GM20000 (cell line): Measurements from ENCODE around the gene SHROOM2.

Experiments used
- DNase-seq: peaks from one replicate; pipeline ENCODE4 v3.0.0; 2012; ENCODE audit warnings: low spot score
- TF ChIP-seq, protein P1 (sequence below): IDR thresholded peaks from 2 replicates; pipeline ENCODE4 v1.5.1; 2012; ENCODE audit warnings: mild to moderate bottlenecking, control low read depth; ENCODE audit errors: extremely low read depth, missing control alignments

The SHROOM2 gene

DNA sequence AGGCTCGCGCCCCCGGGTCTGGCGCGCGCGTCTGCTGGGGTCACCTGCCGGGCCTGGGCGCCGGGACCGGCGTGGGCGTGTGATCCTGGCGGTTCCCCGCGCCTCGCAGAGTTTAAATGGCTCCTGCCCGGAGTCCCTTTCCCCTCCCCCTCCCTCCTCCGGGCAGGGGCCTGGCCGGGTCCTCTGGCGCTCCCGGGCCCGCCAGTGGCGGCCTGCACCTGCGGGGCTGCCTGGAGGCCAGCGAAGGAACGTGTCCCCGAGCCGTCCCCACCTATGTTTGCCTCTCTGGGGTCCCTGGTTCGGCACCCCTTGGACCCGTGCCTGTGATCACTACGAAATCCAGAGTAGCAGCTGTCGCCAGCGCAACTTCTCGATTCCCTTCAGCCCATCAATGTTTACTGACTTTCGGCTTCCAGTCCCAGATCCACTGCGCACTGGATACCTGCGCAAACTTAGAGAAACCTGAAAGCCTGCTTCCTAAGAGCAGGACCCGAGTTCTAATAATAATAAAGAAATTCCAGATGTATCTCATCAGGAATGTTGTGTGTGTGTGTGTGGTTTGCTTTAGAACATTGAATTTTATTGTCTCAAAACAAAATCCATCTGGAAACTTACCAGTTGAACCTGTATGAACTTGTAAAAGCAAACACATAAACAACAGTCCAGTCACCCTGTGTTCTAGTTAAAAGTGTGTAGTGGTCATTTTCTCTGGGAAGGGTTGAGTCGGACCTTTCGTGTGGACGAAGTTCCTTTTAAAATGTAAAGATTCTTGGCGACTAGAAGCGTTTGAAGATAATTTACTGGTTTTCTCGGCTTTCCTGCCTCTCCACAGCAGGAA is 788 bp downstream of the SHROOM2 start:
- no peak for DNase-seq
- TF ChIP-seq, protein P1, sequence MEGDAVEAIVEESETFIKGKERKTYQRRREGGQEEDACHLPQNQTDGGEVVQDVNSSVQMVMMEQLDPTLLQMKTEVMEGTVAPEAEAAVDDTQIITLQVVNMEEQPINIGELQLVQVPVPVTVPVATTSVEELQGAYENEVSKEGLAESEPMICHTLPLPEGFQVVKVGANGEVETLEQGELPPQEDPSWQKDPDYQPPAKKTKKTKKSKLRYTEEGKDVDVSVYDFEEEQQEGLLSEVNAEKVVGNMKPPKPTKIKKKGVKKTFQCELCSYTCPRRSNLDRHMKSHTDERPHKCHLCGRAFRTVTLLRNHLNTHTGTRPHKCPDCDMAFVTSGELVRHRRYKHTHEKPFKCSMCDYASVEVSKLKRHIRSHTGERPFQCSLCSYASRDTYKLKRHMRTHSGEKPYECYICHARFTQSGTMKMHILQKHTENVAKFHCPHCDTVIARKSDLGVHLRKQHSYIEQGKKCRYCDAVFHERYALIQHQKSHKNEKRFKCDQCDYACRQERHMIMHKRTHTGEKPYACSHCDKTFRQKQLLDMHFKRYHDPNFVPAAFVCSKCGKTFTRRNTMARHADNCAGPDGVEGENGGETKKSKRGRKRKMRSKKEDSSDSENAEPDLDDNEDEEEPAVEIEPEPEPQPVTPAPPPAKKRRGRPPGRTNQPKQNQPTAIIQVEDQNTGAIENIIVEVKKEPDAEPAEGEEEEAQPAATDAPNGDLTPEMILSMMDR: no peak

DNA sequence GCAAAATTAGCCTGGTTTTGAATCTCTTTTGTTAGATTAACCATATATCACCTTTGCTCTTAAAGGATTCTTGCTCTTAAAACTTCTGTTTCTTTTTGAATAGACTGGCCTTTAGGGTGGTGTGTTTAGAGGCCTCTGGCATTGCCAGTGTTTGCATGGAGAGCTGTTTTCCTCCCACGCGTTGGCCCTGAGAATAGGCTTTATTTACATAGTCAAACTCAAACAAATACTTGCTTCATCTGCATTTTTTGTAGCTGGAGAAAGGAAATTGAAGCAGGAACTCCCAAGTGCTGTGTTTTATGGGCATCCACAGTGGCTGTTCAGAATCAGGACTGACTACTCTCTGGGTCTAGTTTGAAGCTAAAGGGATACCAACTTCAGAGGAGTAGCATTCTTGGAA is 2.7 kb downstream of the SHROOM2 start:
- TF ChIP-seq, protein P1: no peak
- no peak for DNase-seq

DNA sequence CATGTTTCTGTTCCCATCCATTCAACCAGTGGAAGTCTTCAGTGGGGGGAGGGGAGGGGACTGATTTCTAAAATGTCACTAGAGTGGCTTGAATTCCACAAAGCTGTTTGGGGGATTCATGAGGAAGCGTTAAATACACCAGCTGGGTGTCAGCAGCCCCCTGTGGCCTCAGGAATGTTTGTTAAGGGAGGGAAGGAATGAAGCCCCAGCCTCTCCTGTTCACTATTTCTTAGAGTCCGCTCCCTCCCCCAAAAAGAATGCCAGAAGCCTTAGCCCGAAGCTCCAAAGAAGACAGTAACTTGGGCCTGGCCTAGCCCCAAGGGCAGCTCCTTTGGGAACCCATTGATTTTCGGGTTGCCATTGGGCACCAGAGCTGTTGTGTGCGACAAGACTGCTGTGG is 3.3 kb downstream of the SHROOM2 start:
- TF ChIP-seq, protein P1: no peak
- no peak for DNase-seq

DNA sequence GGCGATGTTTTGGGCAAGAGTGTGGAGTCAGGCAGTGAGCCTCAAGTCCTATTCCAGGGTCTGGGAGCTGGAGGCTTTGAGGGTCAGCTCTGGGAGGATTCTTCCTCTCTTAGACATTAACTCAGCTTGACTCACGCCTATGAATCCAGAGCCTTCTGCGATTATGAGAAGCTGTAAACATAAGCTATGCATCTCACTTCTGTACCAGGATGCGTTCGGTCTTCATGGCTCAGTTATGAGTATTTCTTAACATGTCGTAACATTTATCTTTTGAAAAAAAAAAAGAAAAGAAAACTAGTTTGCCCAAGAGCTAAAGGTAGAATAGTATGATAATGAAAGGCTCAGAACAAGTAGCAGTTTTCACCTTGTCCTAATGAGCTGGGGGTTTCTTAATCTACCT is 4.6 kb downstream of the SHROOM2 start:
- DNase-seq: no peak
- TF ChIP-seq, protein P1: no peak

DNA sequence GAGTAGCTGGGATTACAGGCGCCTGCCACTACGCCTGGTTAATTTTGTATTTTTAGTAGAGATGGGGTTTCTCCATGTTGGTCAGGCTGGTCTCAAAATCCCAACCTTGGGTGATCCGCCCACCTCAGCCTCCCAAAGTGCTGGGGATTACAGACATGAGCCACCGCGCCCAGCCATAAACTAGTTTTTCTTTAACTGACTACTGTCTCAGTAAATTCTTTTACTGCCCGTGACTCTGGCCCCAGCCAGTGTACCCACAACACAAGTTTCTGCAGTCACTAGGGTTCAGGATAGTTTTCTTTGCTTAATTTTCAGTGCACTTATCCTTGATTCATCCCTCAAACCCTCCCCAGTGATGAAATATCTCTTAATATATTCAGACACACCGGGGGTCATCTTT is 8.3 kb downstream of the SHROOM2 start:
- TF ChIP-seq, protein P1: no peak
- DNase-seq: no peak

DNA sequence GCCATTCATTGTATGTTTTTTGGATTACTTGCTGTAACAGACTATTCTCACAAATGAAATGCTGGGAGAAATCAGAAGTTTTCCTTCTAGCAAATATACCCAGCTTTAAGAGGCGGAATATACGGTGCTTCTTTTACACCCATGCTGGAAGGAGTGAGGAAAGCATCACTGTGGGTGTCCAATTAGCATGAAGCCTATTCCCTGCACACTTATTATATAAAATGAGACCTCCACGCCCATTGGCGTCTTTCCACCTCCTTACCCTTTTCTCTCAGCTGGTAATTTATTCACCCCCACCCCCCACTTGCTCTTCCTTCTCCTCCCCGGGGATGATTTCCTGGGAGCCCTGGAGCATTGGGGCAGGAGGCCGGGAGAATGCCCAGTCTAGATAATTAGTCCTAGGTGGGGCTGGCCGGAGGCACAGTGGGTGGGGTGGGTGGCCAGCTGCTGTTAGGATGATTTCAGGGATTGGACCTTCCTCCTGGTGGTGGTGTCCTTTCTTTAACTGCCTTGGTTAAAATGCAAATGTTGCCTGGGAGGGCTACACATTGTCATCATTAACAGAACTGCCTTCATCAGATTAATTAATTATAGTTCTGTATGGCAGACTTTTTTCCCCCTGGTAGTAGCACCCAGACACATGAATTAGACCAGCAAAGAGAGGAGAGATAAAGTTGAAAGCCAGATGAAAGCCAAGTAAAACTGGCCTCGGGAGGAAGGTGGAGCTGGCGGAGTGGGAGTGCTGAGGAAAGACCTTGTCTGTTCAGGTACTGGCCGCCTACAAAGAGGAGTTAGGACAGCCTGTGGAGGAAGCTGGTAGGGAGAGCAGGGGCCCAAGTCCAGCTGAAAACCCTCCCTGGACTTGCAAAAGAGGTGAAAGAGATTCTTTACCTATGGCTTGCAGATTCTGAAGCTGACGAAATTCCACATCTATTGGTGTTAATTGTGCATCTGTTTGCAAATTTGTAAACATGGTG is 11.4 kb downstream of the SHROOM2 start:
- DNase-seq: no peak
- TF ChIP-seq, protein P1: no peak

DNA sequence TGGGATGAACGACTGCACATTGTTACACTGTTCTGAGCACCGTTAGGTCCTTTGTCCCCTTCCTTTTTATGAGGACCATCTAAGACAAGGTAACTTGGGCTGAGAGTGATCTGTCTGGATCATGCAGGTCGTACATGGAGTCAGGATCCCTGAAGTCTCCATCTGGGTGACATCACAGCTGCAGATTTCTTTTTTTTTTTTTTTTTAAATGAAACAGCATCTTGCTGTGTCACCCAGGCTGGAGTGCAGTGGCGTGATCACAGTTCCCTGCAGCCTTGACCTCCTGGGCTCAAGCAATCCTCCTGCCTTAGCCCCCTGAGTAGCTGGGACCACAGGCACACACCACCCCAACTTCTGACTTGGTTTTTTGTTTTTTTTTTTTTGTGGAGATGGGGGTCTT is 16.5 kb downstream of the SHROOM2 start:
- DNase-seq: no peak
- TF ChIP-seq, protein P1: no peak
